Measurements from ENCODE around the gene ODAM.

The ODAM gene

DNA sequence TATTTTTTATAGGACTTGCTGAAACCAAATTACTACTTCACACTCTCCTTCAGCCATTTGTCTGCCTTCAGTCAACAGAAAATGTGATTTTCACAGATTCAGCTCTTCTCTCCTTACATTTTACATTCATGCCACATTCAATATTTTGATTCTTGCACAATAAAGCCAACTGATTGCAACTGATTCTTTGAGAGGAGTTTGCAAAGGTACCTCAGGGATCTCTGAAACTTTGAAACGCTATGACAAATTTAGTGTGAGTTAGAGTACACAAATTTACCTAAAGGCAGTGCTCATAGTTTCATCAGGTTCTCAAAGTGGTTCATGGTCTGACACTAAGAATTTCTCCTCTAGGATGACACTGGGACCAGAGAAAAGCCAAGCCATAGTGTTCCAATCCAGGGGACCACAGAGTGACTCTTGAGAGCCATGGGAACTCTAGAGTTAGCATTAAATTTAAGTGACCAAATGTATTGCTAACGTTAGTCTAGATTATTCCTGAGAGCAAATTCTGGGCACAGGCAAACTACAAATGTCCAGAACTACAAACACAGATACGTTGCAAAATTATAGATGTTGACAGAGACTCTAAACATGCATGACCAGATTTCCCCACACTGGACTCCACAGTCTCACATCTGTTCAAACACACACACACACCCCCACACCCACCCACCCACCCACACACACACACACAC lies 55.9 kb downstream of the ODAM start:
- DNase-seq (ENCODE audit: low read depth): no peak
- TF ChIP-seq, protein P1, sequence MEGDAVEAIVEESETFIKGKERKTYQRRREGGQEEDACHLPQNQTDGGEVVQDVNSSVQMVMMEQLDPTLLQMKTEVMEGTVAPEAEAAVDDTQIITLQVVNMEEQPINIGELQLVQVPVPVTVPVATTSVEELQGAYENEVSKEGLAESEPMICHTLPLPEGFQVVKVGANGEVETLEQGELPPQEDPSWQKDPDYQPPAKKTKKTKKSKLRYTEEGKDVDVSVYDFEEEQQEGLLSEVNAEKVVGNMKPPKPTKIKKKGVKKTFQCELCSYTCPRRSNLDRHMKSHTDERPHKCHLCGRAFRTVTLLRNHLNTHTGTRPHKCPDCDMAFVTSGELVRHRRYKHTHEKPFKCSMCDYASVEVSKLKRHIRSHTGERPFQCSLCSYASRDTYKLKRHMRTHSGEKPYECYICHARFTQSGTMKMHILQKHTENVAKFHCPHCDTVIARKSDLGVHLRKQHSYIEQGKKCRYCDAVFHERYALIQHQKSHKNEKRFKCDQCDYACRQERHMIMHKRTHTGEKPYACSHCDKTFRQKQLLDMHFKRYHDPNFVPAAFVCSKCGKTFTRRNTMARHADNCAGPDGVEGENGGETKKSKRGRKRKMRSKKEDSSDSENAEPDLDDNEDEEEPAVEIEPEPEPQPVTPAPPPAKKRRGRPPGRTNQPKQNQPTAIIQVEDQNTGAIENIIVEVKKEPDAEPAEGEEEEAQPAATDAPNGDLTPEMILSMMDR (IDR thresholded peaks at IDR 0.05; ENCODE audit: low read depth, low read length, missing control alignments): no peak
- no peak overlapping the region for H3K4me3 ChIP-seq (ENCODE audit: low read depth, low read length)

DNA sequence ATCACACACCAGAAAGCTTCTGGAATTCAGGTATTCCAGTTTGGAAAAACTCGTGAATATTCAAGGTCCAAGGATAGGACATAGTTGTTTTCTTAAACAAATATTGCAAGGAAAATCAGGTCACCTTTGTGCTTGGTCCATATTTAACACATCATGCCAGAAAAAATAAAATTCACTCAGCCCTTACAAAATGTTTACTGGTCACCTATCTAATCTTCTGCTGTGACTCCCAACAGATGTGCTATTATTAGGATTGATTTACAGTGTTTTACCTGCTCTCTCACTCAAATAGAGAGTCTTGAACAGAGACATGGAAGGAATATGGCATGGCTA lies 56.4 kb downstream of the ODAM start:
- no peak overlapping the region for H3K4me3 ChIP-seq (ENCODE audit: low read depth, low read length)
- no peak for DNase-seq (ENCODE audit: low read depth)
- TF ChIP-seq, protein P1 (IDR thresholded peaks at IDR 0.05; ENCODE audit: low read depth, low read length, missing control alignments): no peak

Data from GM12864 (cell line).